ENCODE results near the gene GPS2.

Gene GPS2

DNA sequence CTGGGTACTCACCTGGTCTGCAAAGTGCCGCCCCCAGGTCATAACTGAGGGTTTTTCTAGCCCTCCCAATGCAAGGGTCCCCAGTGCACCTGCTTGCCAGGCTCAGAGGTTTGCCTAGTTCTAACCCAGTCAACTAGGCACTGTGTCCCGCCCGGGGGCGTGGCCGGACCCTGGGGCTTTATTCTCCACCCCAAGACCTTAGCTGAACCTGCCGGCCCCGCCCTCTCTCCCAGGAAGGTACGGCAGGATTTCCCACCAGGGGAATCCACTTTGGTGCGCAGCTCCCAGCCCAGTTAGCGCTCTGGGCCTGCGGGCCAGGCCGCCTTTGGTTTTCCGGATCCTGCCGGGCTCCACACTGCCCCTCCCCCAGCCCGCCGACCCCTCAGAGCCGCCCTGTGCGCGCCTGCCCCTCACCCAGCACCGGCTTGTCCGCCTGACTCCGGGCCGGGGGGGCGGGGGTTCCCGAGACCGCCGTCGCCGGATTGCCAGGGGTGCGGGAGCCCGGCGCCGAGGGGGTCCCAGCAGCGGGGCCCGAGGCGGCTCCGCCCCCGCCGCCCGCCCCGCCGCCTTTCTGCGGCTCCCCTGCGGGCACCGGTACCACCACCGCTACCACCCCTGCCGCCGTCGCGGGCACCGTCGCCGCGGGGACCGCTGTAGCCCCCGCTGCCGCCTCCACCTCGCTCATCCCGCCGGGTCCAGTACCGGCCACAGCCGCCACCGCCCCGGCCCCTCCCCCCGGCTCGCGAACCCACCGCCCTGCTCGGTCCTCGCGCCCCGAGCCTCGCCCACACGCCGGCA is 21.1 kb downstream of the GPS2 start:
- no peak for DNase-seq (ENCODE audit: low read depth in 4 of 4, low spot score in 1 of 4)

DNA sequence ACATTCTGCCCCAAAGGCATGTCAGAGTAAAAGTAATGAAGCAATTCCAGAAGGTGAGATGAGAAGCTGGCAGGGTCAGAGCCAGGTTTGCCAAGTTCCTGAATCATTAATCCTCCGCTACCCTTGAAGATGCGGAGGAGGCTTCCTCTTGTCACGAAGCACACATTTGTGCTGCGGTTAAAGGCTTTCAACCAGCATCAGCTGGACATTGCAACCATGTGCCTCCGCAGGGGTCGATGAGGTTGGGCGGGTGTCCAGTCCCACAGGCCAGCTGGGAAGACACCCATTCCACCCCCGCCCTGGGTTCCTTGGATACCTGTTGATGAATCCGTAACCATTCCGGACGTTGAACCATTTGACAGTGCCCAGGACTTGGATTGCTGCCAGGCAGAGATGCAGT is 22.0 kb downstream of the GPS2 start:
- DNase-seq (ENCODE audit: low read depth in 4 of 4, low spot score in 1 of 4), result no peak

DNA sequence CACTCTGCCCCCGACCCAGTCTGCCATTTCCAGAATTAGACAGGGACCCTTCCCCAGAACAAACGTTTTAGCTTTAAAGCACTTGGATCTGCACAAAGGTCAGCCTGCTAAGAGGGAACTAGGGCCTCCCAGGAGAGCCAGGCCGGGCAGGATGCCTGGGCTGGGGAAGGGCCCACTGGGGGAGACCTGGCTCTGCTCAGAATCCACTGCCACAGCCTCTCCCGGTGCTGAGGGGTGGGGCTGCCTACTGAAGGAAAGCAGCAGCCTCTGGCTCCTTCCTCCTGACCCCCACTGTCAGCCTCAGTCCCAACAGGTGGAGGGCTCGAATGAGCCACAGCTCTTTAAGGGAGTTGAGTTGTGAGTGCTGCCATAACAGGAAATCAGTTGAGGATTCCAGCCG is 22.4 kb downstream of the GPS2 start:
- DNase-seq (ENCODE audit: low read depth in 4 of 4, low spot score in 1 of 4), result no peak

DNA sequence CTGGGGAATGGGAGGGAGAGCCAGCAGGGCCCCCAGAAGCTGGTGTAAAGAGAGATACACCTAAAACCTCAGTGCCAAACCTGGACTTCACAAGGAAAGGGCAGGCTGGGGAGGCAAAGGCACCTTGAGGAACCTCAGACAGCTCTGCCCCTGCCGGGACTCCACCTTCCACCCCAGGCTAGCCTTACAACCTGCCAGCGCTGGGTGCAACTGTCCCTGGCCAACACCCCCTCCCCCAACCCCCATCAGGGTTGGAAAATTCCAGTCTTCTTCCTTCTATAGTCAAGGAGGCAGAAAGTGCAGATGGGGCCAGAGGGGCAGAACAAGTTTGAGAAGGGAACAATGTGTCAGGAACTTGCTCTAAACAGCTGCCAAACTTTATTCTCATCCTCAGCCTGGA is 23.0 kb downstream of the GPS2 start:
- no peak for DNase-seq (ENCODE audit: low read depth in 4 of 4, low spot score in 1 of 4)

DNA sequence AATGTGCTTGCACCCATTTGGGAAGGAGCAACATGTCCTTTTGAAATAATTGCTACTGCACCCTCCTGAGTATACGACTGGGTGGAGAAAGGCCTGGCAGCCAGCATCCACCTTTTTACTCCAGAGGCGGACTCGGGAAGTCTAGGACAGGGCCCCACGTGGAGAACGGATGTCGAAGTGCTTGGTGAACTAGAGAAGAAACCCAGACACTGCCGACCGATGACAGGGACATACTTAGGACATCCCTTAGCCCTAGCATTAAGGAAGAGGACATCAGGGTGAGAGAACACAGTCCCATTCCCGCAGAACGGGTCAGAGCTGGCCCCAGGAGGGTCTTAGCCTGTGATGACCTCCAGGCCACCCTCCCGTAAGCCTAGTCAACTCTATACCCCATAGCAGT is 24.5 kb downstream of the GPS2 start:
- no peak for DNase-seq (ENCODE audit: low read depth in 4 of 4, low spot score in 1 of 4)

DNA sequence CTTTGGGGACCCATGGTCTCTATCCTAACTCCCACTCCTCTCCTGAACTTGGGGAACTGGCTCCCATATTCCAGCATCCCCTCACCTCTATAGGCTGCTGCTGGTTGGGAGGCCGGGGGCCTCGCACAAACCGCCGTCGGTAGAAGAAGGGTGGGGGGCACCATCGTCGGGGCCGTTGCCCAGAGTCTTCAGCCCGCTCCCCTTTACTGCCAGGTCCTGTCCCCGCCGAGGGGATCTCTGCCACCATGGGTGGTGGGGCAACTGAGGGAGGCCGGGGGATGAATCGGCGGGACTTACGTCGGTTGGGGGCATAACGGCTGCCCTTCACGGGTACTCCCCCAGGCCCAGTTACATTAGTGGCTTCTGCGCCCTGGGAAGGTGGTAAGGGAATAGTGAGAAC is 25.0 kb downstream of the GPS2 start:
- no peak for DNase-seq (ENCODE audit: low read depth in 4 of 4, low spot score in 1 of 4)

DNA sequence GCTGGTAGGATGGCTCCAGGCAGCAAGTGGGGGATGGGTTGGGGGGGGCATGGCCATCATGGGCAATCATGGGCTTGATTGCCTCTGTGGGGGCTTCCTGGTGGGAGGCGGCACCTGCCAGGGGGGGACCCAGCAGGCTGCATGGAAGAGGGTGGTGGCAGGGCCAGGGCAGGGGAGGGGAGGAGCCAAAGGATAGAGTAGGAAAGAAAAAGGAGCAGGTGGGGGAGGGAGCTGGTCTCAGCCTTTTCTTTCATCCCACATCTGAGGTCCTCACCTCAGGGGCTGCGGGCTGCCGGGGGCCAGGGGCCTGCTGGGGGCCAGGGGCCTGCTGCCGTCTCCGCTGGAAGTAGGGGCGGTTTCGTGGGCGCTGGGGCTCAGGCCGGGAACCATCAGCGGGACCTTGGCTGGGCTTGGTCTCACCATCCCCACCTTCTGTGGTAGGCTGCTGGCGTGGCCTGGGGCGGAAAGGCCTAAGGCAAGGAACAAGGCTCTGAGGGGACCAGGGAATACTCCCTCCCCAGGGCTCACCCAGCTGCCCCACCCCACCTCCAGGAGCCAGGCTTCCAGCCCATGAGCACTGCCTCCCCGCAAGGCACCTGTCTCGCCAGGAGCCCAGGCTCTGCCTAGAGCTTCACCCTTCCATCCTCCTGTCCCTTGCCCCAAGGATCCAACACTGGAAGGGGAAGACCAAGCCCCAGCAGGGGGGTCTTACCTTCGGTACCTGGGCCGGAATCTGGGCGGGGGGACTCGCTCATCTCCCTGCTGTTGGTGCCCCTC is 25.7 kb downstream of the GPS2 start:
- DNase-seq (ENCODE audit: low read depth in 4 of 4, low spot score in 1 of 4), result no peak

DNA sequence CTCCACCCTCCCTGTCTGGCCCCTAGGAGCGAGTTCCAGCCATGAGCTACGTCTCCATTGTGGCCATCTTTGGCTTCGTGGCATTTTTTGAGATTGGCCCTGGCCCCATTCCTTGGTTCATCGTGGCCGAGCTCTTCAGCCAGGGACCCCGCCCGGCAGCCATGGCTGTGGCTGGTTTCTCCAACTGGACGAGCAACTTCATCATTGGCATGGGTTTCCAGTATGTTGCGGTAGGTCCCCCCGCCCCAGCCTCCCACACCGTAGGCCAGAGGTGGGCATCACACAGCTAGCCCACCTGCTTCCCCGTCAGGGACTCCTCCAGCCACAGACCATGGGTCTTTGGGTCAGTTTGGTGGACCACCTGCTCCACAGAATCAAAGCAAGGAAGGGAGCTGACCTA is 29.5 kb downstream of the GPS2 start:
- DNase-seq (ENCODE audit: low read depth in 4 of 4, low spot score in 1 of 4), result no peak

DNA sequence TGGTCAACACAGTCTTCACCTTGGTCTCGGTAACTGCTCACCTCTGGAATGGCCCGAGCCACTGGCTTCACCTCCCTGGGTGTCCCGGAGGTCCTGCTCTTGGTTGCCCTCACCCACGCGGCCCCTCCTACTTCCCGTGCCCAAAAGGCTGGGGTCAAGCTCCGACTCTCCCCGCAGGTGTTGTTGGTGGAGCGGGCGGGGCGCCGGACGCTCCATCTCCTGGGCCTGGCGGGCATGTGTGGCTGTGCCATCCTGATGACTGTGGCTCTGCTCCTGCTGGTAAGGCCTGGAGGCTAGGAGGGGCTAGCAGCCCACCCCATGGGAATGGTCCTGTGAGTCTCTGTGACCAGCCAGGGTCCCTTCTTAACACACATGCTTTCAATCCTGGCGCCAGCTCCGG is 30.2 kb downstream of the GPS2 start:
- DNase-seq (ENCODE audit: low read depth in 4 of 4, low spot score in 1 of 4), result no peak

DNA sequence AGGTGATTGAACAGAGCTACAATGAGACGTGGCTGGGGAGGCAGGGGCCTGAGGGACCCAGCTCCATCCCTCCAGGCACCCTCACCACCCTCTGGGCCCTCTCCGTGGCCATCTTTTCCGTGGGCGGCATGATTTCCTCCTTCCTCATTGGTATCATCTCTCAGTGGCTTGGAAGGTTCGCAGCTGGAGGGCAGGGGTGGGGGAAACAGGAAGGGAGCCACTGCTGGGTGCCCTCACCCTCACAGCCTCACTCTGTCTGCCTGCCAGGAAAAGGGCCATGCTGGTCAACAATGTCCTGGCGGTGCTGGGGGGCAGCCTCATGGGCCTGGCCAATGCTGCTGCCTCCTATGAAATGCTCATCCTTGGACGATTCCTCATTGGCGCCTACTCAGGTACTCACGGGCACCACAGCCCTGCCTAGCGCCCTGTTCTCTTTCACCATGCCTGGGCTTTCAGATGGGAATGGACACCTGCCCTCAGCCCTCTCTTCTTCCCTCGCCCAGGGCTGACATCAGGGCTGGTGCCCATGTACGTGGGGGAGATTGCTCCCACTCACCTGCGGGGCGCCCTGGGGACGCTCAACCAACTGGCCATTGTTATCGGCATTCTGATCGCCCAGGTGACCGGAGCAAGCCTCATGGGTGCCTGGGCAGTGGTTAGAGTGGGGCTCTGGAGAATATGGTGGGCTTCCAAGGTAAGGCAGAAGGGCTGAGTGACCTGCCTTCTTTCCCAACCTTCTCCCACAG is 31.5 kb downstream of the GPS2 start:
- no peak for DNase-seq (ENCODE audit: low read depth in 4 of 4, low spot score in 1 of 4)

DNA sequence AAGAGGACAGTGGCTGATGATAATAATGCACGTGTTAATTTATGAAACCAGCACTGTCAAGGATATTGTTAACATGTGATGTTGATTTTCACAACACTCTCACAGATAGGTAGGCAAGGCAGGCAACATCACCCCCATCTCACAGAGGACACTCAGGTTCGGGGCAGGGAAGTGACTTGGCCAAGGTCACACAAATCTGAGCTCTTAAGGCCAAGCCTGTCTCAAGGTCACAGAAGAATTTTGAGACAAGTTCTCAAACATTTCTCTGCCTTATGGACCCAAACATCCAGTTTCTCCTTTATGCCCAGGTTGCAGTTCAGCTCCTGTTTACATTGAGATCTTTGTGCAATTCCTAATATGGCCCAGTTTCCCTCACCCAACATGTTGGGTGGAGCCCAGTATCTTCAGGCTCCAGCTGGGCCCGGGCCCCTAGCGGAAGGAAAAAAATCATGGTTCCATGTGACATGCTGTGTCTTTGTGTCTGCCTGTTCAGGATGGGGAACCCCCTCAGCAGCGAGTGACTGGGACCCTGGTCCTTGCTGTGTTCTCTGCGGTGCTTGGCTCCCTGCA is 32.3 kb downstream of the GPS2 start:
- no peak for DNase-seq (ENCODE audit: low read depth in 4 of 4, low spot score in 1 of 4)

DNA sequence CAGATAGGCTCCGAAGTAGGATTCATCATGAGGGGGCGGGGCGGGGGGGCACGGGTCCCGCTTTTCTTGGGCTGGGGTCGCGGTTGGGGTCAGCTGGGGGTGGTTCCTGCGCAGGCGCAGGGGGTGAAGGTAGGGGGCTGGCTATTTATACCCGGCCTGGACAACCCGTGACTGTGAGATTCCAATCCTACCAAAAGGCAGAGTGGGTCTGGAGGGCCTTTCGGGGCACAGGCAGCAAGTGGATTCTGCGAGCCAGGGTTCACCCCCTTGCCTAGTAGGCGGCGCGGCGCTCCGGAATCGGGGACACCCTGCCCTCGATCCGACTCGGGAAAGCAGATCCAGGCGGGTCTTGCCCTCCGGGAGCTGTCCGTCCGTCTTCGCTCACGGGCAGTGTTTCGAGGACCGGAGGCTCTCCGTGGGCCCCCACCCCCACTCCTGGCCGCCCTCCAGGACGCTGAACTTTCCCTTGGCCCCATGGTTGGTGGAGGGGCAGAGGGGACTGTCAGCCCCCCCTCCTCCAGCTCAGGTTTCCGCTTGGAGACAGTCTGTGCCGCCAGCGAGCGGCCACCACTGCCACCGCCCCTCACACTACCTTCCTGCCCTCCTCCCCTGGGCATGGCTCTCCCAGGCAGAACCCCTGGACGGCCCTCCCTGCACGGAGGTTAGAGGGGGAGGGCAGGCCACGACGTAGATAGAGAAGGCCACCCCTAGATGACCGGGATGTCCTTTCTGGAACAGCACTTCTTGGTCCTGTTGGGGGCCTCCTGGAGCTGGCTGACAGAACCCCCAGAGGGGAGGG is 33.0 kb downstream of the GPS2 start:
- DNase-seq (ENCODE audit: low read depth in 4 of 4, low spot score in 1 of 4), result no peak

DNA sequence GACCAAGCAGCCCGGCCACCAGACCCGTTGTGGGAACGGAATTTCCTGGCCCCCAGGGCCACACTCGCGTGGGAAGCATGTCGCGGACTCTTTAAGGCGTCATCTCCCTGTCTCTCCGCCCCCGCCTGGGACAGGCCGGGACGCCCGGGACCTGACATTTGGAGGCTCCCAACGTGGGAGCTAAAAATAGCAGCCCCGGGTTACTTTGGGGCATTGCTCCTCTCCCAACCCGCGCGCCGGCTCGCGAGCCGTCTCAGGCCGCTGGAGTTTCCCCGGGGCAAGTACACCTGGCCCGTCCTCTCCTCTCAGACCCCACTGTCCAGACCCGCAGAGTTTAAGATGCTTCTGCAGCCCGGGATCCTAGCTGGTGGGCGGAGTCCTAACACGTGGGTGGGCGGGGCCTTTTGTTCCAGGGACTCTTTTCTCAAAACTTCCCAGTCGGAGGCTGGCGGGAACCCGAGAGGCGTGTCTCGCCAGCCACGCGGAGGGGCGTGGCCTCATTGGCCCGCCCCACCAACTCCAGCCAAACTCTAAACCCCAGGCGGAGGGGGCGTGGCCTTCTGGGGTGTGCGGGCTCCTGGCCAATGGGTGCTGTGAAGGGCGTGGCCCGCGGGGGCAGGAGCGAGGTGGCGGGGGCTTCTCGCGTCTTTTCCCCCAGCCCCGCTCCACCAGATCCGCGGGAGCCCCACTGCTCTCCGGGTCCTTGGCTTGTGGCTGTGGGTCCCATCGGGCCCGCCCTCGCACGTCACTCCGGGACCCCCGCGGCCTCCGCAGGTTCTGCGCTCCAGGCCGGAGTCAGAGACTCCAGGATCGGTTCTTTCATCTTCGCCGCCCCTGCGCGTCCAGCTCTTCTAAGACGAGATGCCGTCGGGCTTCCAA is 33.8 kb downstream of the GPS2 start, which contains the start of gene SLC2A4:
SLC2A4 (plus strand) TSS at position 645 of the 879 bp plus-strand sequence; CDS start at position 862, 217 bp downstream.
- DNase-seq (ENCODE audit: low read depth in 4 of 4, low spot score in 1 of 4), result peak; percentile 69 to 95 (median 87)

DNA sequence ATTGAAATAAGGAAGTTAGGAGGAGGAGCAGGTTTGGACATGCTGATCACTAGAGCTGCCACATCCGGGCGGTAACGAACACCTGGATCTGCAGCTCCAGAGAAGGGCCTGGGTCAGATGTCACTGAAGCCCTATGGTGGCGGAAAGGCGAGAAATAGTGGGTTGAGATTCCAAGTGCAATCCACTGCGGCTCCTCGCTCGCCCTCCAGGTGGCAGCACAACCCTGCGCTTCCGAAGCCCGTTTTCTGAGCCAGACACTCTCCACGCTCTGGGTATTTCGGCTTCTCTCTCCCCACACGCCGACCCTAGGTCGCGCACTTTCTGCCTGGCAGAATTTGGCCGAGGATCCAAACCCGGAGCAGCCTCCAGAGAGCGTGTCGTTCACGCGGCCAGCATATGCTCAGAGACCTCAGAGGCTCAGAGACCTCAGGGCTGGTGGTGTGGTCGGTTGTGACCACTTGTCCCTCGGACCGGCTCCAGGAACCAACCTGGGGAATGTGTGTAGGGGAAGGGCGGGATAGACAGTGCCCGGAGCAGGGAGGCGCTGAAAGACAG is 34.6 kb downstream of the GPS2 start:
- peak; percentile 74 to 79 (median 76) for DNase-seq (ENCODE audit: low read depth in 4 of 4, low spot score in 1 of 4)

DNA sequence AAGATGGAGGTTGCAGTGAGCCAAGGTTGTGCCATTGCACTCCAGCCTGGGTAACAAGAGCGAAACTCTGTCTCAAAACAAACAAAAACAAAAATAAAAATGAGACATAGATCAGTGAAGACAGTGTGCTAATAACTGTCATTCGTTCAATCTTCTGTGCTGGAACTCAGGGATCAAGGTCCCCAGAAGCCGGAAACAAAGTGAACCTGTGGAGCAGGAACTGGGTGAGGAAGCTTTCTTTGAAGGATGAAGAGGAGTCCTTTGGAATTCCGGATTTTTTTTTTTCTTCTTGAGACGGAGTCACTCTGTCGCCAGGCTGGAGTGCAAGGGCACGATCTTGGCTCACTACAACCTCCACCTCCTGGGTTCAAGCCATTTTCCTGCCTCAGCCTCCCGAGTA is 35.7 kb downstream of the GPS2 start:
- no peak for DNase-seq (ENCODE audit: low read depth in 4 of 4, low spot score in 1 of 4)

DNA sequence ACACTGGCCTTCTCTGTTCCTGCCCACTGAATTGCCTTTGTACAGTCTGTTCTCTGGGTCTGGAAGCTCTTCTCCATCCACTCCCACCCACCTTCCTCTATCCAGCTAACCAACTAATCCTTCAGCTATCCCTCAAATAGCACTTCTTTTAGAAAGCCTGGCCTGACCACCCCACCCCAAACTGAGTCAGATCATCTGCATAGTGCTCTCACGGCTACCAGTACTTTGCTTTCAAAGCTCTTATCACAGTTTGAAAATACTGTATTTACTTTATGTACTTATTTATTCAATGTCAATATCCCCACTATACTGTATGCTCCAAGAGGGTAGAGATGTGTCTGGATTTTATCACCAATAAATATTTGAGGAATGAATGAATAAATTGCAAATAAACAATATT is 48.4 kb downstream of the GPS2 start:
- DNase-seq (ENCODE audit: low read depth in 4 of 4, low spot score in 1 of 4), result no peak

DNA sequence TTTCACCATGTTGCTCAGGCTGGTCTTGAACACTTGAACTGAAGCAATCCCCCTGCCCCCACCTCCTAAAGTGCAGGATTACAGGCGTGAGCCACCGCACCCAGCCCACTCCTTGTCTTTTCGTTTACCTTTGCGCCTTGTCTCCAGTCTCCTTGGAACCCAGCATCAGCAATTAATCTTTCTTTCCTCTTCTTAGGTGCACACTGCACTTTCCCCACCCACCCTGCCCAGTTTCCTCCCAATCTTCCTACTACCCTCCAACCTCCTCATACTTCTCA is 51.4 kb downstream of the GPS2 start:
- DNase-seq (ENCODE audit: low read depth in 4 of 4, low spot score in 1 of 4), result no peak

DNA sequence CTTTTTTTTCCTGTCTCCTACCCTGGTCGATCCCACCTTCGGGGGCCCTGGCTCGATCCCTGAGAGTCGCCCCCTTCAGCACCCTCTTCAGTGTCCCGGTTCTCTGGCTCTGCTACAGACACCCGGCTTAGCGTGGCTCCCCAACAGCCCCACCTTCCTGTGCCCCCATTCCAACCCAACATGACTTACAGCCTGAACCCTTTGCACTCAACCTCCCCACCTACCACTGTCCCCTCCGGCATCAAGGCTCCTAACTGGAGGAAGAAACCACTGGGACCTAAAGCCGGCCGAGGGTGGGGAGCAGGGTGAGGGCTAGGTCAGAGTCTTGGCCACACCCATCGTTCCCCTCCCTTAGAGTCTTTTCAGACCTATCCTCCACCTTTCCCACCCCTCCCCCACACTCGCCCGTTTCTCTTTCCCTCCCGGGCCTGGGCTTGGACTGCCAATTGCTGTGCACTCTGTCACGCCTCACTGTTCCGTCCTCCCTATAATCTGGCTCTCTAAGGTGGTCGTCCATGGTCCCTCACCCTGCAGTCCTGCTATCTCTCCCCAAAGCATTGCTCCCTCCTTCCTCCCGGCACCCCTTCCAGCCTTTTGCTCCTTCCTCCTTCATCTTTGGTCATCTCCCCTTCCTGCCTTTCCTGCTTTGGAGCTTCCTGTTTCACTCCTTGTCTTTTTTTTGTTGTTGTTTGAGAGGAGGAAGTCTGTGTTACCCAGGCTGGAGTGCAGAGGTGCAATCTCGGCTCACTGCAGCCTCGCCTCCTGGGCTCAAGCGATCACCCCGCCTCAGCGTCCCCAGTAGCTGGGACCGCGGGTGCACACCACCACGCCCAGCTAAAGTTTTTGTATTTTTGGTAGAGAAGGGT is 52.0 kb downstream of the GPS2 start:
- DNase-seq (ENCODE audit: low read depth in 4 of 4, low spot score in 1 of 4), result no peak

Data from stimulated activated CD4-positive, alpha-beta T cell treated with anti-CD3 and anti-CD28 coated beads, Interleukin-1b, Interleukin-23, amount 100 ng/mL, for 24 hours (primary cell).